Chondrocyte (in vitro differentiated cells): ENCODE results near the gene LMNTD2. TPM values are rescaled to one million over a fixed set of nuclear protein-coding genes. Genes with fewer than 3 reads are reported as not detected.

Experiments used
- DNase-seq: peaks from one replicate; pipeline ENCODE4 v3.0.0; 2021; ENCODE audit warnings: mixed read lengths, low spot score
- H3K27ac Mint-ChIP-seq: one replicate; pipeline ENCODE4 v1.8.0; 2021; ENCODE audit warnings: mild to moderate bottlenecking, moderate library complexity, mixed read lengths; ENCODE audit not compliant: unreplicated experiment
- H3K27me3 Mint-ChIP-seq: 2 replicates; pipeline ENCODE4 v1.8.0; 2021; ENCODE audit warnings: low read depth, mixed read lengths
- H3K36me3 Mint-ChIP-seq: 2 replicates; pipeline ENCODE4 v1.8.0; 2021; ENCODE audit warnings: low read depth, mixed read lengths
- H3K4me1 Mint-ChIP-seq: 2 replicates; pipeline ENCODE4 v1.8.0; 2021; ENCODE audit warnings: low read depth, mild to moderate bottlenecking, mixed read lengths
- H3K4me3 Mint-ChIP-seq: one replicate; pipeline ENCODE4 v1.8.0; 2021; ENCODE audit warnings: mild to moderate bottlenecking, moderate library complexity, mixed read lengths; ENCODE audit not compliant: unreplicated experiment
- H3K9me3 Mint-ChIP-seq: 2 replicates; pipeline ENCODE4 v1.8.0; 2021; ENCODE audit warnings: low read depth, mixed read lengths
- CTCF ChIP-seq: fragments of 200-600 bp; sonication (generic); IDR thresholded peaks from 2 replicates; pipeline ENCODE4 v1.5.0; 2021; ENCODE audit warnings: antibody characterized with exemption, mild to moderate bottlenecking, moderate library complexity
- total RNA-seq: library from RNA; stranded (reverse); gene quantifications from 3 replicates; pipeline ENCODE4 v1.2.1, GENCODE V29; 2021

LMNTD2 gene
- total RNA-seq, 1 donor from 2014 or later: 5.5 TPM

GRCh38 chr11:592918-593317, 32.4 kb upstream of the LMNTD2 start:
- Mint-ChIP-seq H3K36me3 (peaks cover 35% of the 10 kb centered on the region), H3K4me3 (no peak overlapping the region), H3K27ac (no peak overlapping the region), H3K27me3 (no peaks in the 10 kb centered on the region), H3K4me1 (peaks cover 4% of the 10 kb centered on the region), H3K9me3 (no peaks in the 10 kb centered on the region)
- DNase-seq: no peak
- no peak for TF ChIP-seq CTCF

DNA sequence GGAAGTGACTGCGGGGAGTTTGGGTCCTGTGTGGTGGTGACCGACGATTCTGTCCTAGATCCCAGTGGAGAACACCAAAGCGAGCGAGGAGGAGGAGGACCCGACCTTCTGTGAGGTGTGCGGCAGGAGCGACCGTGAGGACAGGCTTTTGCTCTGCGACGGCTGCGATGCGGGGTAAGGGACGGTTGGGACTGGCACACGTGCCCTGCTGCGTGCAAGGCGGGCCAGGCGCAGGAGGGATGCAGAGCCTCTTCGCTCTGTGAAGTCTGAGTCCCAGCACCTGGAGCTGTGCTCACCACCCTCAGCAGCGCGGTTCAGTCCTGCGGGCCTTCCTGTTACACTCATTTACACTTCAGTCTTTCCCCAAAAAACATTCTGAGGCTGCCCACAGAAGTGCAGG, 32.0 kb upstream of the LMNTD2 start:
- Mint-ChIP-seq H3K4me3 (no peak overlapping the region), H3K4me1 (peaks cover 9% of the 10 kb centered on the region), H3K27ac (no peak overlapping the region), H3K27me3 (no peaks in the 10 kb centered on the region), H3K36me3 (peaks cover 36% of the 10 kb centered on the region), H3K9me3 (no peaks in the 10 kb centered on the region)
- DNase-seq: no peak
- no peak for TF ChIP-seq CTCF

DNA sequence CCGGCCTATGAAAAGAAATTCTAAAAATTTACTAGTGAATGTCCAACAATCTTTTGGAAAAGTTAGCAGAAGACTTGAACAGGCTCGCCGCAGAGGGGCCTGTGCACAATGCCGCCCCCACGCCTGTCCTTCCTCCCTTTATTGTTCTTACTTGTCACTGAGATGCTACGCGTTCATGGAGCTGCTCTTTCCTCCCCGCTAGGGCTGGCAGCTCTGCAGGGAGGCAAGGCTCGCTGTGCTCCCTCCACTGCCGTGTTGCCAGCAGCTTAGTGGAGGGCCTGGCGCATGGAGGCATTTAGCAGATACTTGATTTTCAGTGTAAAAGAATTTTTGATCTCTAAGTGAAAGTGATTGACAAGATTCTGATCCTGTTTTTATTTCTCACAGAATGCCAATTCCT, 30.5 kb upstream of the LMNTD2 start:
- DNase-seq: no peak
- Mint-ChIP-seq H3K36me3 (peaks cover 35% of the 10 kb centered on the region), H3K4me1 (peaks cover 21% of the 10 kb centered on the region), H3K27ac (peak overlapping the region; percentile 22), H3K4me3 (no peak overlapping the region), H3K9me3 (no peaks in the 10 kb centered on the region), H3K27me3 (no peaks in the 10 kb centered on the region)
- TF ChIP-seq CTCF: no peak

DNA sequence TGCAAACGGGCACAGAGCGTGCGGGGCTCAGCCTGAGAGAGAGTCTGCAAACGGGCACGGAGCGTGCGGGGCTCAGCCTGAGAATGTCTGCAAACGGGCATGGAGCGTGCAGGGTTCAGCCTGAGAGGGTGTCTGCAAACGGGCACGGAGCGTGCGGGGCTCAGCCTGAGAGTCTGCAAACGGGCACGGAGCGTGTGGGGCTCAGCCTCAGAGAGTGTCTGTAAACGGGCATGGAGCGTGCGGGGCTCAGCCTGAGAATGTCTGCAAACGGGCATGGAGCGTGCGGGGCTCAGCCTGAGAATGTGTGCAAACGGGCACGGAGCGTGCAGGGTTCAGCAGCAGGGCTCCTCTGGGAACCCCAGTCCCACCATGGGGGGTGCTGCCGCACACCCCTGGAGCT, 29.3 kb upstream of the LMNTD2 start:
- Mint-ChIP-seq H3K36me3 (peaks cover 34% of the 10 kb centered on the region), H3K9me3 (no peaks in the 10 kb centered on the region), H3K4me1 (peaks cover 21% of the 10 kb centered on the region), H3K4me3 (no peak overlapping the region), H3K27ac (no peak overlapping the region), H3K27me3 (no peaks in the 10 kb centered on the region)
- DNase-seq: no peak
- no peak for TF ChIP-seq CTCF

DNA sequence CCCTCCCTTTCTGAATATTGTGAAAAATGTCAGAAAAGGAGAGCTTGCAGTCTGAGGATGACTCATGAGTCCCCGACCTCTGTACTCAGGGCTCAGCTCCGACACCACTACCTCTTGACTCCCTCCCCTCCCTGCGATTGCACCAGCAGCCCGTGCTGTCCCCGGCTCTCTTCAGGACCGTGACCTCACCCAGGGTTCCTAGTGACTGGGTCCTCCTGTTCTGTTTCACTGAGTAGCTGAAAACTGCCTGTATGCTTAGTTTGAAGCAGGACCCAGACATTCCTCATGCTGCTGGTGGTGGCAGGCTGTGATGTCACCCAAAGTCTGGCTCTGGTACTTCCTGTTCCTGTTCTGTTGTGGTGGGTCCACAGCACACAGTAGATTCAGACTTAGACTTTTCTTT, 27.4 kb upstream of the LMNTD2 start:
- peak overlapping the region; percentile 42 for H3K4me3 Mint-ChIP-seq
- H3K9me3 Mint-ChIP-seq: no peaks in the 10 kb centered on the region
- DNase-seq: no peak
- TF ChIP-seq CTCF: no peak
- H3K27ac Mint-ChIP-seq: peak overlapping the region; percentile 96
- no peaks in the 10 kb centered on the region for H3K27me3 Mint-ChIP-seq
- peaks cover 21% of the 10 kb centered on the region for H3K4me1 Mint-ChIP-seq
- peaks cover 26% of the 10 kb centered on the region for H3K36me3 Mint-ChIP-seq
